Gastrocnemius medialis (tissue), 4 donors: ENCODE measurements around the gene ITPR1.

ENCODE experiments used
- CTCF ChIP-seq, 5 experiments: fragments of 450-650 bp in 3 of 5; fragments of 200-600 bp in 2 of 5; sonication (generic) in 2 of 5; IDR thresholded peaks in 4 of 5; conservative IDR thresholded peaks in 1 of 5; 1 replicate in 4 of 5; 2 replicates in 1 of 5; pipeline ENCODE4 v1.5.1; 2016 to 2019; ENCODE audit warnings: antibody characterized with exemption in 5 of 5, mild to moderate bottlenecking in 3 of 5, moderate library complexity in 3 of 5
- POLR2A ChIP-seq, 2 donors: fragments of 450-650 bp; IDR thresholded peaks; one replicate each; pipeline ENCODE4 v1.6.1; 2017; ENCODE audit warnings: antibody characterized with exemption in 2 of 2, mild to moderate bottlenecking in 2 of 2, moderate library complexity in 2 of 2

- TF ChIP-seq POLR2A (IDR thresholded peaks at IDR 0.05) (no peak), CTCF (IDR thresholded peaks at IDR 0.05 in 4 of 5, conservative IDR thresholded peaks at IDR 0.05 in 1 of 5) (no peak)
These were observed 279.1 kb downstream of the ITPR1 start for GRCh38 chr3:4772171-4772804.
